NT2/D1 (cell line): ENCODE measurements around the gene NUDCD3.

ENCODE experiments used
- YY1 ChIP-seq: IDR thresholded peaks from 2 replicates; pipeline ENCODE4 v1.6.1; 2011; ENCODE audit not compliant: insufficient read length, insufficient read depth
- ZNF274 ChIP-seq: IDR thresholded peaks from 2 replicates; pipeline ENCODE4 v1.6.1; 2011; ENCODE audit warnings: mild to moderate bottlenecking, low read depth, low read length

DNA sequence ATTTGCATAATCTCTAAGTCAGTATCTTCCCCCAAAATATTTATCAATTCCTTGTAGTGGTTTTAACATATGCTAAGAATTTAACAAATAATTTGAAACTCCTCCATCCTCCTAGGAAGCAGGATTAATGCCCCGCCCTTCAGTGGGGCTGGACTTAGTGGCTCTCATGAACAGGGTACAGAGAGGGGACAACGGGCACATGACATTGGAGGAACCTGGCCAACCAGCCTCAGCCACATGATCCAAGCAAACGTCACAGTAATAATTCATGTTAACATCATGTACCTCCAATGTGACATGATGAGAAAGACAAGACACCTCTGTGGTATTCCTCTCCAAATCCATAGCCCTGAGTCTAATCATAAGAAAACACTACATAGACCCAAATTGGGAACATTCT lies 50.5 kb downstream of the NUDCD3 start:
- TF ChIP-seq ZNF274 (no peak), YY1 (no peak)
